Liver (tissue), 3 donors: ENCODE results near the gene DRAP1.

Experiments
- CTCF ChIP-seq: fragments of 150-350 bp; IDR thresholded peaks from 2 replicates; pipeline ENCODE4 v1.5.1; 2017; ENCODE audit warnings: improper control_type of control experiment, low read depth, low read length; ENCODE audit not compliant: missing input control
- EGR1 ChIP-seq, 2 donors: IDR thresholded peaks; 2 replicates each; pipeline ENCODE4 v1.6.1; 2016 to 2018; ENCODE audit warnings: antibody characterized with exemption in 2 of 2, low read depth in 2 of 2
- GABPA ChIP-seq, 2 donors: IDR thresholded peaks in 1 of 2; conservative IDR thresholded peaks in 1 of 2; 2 replicates each; pipeline ENCODE4 v1.6.1; 2016; ENCODE audit warnings: antibody characterized with exemption in 2 of 2, mild to moderate bottlenecking in 1 of 2, moderate library complexity in 1 of 2
- JUND ChIP-seq, 2 donors: IDR thresholded peaks; 2 replicates each; pipeline ENCODE4 v1.6.1; 2016; ENCODE audit warnings: antibody characterized with exemption in 2 of 2
- MAX ChIP-seq: IDR thresholded peaks from 2 replicates; pipeline ENCODE4 v1.6.1; 2016; ENCODE audit warnings: antibody characterized with exemption
- REST ChIP-seq: IDR thresholded peaks from 2 replicates; pipeline ENCODE4 v1.6.1; 2016; ENCODE audit warnings: antibody characterized with exemption, mild to moderate bottlenecking
- TAF1 ChIP-seq: conservative IDR thresholded peaks from 2 replicates; pipeline ENCODE4 v1.6.1; 2016; ENCODE audit warnings: antibody characterized with exemption, mild to moderate bottlenecking
- donor health status: healthy.
- donor health status: healthy.

GRCh38 chr11:65919141-65919572, at the start of gene DRAP1:
- TF ChIP-seq MAX (no peak), CTCF (no peak), GABPA (IDR thresholded peaks at IDR 0.05 in 1 of 2, conservative IDR thresholded peaks at IDR 0.05 in 1 of 2) (peak in 1 of 2 donors; percentile 77), JUND (IDR thresholded peaks at IDR 0.05) (no peak), TAF1 (no peak), REST (peak; percentile 36), EGR1 (IDR thresholded peaks at IDR 0.05; ENCODE audit: low read depth in 2 of 2) (peak; percentile 86 to 96)
